HepG2 (cell line): ENCODE data around the gene TAS2R4. TPM values are rescaled to one million over a fixed set of nuclear protein-coding genes. Genes with fewer than 3 reads are reported as not detected.

Source experiments
- ELF4 ChIP-seq: sonication (generic); formaldehyde crosslinking; IDR thresholded peaks from 2 replicates; pipeline ENCODE4 v1.5.0; 2020; ENCODE audit warnings: missing genetic modification reagents, mild to moderate bottlenecking, moderate library complexity, borderline replicate concordance
- HMGA1 ChIP-seq: sonication (generic); formaldehyde crosslinking; conservative IDR thresholded peaks from 2 replicates; pipeline ENCODE4 v1.4.0; 2020; ENCODE audit warnings: missing genetic modification reagents
- HOXA7 ChIP-seq: sonication (generic); formaldehyde crosslinking; IDR thresholded peaks from 2 replicates; pipeline ENCODE4 v1.8.1; 2022; ENCODE audit warnings: mild to moderate bottlenecking, missing genetic modification reagents, moderate library complexity
- KAT7 ChIP-seq: IDR thresholded peaks from 2 replicates; pipeline ENCODE4 v1.6.1; 2018; ENCODE audit warnings: borderline replicate concordance, missing compliant biosample characterization
- KMT2B ChIP-seq: IDR thresholded peaks from 2 replicates; pipeline ENCODE4 v1.6.1; 2016; ENCODE audit warnings: missing genetic modification reagents, missing compliant biosample characterization
- MED1 ChIP-seq: sonication (generic); formaldehyde crosslinking; IDR thresholded peaks from 2 replicates; pipeline ENCODE4 v1.4.0; 2020; ENCODE audit warnings: missing genetic modification reagents
- NFIB ChIP-seq: sonication (generic); formaldehyde crosslinking; IDR thresholded peaks from 2 replicates; pipeline ENCODE4 v1.9.0; 2021; ENCODE audit warnings: missing genetic modification reagents, mild to moderate bottlenecking, borderline replicate concordance
- PITX1 ChIP-seq: sonication (generic); formaldehyde crosslinking; IDR thresholded peaks from 2 replicates; pipeline ENCODE4 v1.5.1; 2020; ENCODE audit warnings: mild to moderate bottlenecking, missing genetic modification reagents
- SAFB2 ChIP-seq: sonication (generic); formaldehyde crosslinking; IDR thresholded peaks from 2 replicates; pipeline ENCODE4 v1.5.1; 2020; ENCODE audit warnings: missing genetic modification reagents, low read depth, mild to moderate bottlenecking, borderline replicate concordance
- TCF7 ChIP-seq: sonication (generic); IDR thresholded peaks from 2 replicates; pipeline ENCODE4 v1.6.1; 2016; ENCODE audit warnings: antibody characterized with exemption, low read depth
- ZNF543 ChIP-seq: sonication (generic); formaldehyde crosslinking; IDR thresholded peaks from 2 replicates; pipeline ENCODE4 v1.4.0; 2020; ENCODE audit warnings: mild to moderate bottlenecking, missing genetic modification reagents
- ZNF567 ChIP-seq: sonication (generic); formaldehyde crosslinking; IDR thresholded peaks from 2 replicates; pipeline ENCODE4 v1.8.1; 2023; ENCODE audit warnings: mild to moderate bottlenecking, missing genetic modification reagents, borderline replicate concordance
- ZNF7 ChIP-seq: IDR thresholded peaks from 2 replicates; pipeline ENCODE4 v1.6.1; 2016; ENCODE audit warnings: missing biosample characterization, missing genetic modification reagents
- polyA plus RNA-seq, 8 experiments: library from polyadenylated mRNA; depleted of rRNA in 3 of 8; stranded (reverse) in 7 of 8; unstranded in 1 of 8; fragments of >200 nt; fragmentation: Illumina TruSeq in 4 of 8; extraction: Trizol in 4 of 8; gene quantifications; 2 replicates each; pipeline versions ENCODE4 v1.2.1 to v1.2.3, GENCODE V29; 2011 to 2016; ENCODE audit warnings: low read depth in 4 of 8, missing spikeins in 1 of 8, mixed read lengths in 1 of 8; ENCODE audit not compliant: insufficient read depth in 1 of 8
- total RNA-seq, 5 experiments: library from RNA; depleted of rRNA; stranded (reverse); fragments of >200 nt; fragmentation: Illumina TruSeq; extraction: Trizol; gene quantifications; 2 replicates each; pipeline ENCODE4 v1.2.3, GENCODE V29; 2016; ENCODE audit warnings: low read depth in 1 of 5
- TF ChIP-seq, protein P1 (sequence below): IDR thresholded peaks from 2 replicates; pipeline ENCODE4 v1.4.0; 2020; ENCODE audit warnings: mild to moderate bottlenecking, missing genetic modification reagents
- TF ChIP-seq, protein P2 (sequence below): sonication (generic); formaldehyde crosslinking; IDR thresholded peaks from 2 replicates; pipeline ENCODE4 v1.4.0; 2020; ENCODE audit warnings: missing genetic modification reagents, borderline replicate concordance
- TF ChIP-seq, protein P3 (sequence below): sonication (generic); IDR thresholded peaks from 2 replicates; pipeline ENCODE4 v1.6.1; 2016; ENCODE audit warnings: low read depth, borderline replicate concordance
- TF ChIP-seq, protein P4 (sequence below): sonication (generic); formaldehyde crosslinking; conservative IDR thresholded peaks from 2 replicates; pipeline ENCODE4 v1.5.0; 2020; ENCODE audit warnings: missing genetic modification reagents
- TF ChIP-seq, protein P5 (sequence below): sonication (generic); formaldehyde crosslinking; IDR thresholded peaks from 2 replicates; pipeline ENCODE4 v1.5.1; 2020; ENCODE audit warnings: missing genetic modification reagents, mild to moderate bottlenecking, borderline replicate concordance

Gene TAS2R4
- total and polyA plus RNA-seq, 2 of the 13 experiments (the other 11 are each of a cell fraction or from before 2014, with no cell fraction given) = 0.71 to 0.80 TPM

DNA sequence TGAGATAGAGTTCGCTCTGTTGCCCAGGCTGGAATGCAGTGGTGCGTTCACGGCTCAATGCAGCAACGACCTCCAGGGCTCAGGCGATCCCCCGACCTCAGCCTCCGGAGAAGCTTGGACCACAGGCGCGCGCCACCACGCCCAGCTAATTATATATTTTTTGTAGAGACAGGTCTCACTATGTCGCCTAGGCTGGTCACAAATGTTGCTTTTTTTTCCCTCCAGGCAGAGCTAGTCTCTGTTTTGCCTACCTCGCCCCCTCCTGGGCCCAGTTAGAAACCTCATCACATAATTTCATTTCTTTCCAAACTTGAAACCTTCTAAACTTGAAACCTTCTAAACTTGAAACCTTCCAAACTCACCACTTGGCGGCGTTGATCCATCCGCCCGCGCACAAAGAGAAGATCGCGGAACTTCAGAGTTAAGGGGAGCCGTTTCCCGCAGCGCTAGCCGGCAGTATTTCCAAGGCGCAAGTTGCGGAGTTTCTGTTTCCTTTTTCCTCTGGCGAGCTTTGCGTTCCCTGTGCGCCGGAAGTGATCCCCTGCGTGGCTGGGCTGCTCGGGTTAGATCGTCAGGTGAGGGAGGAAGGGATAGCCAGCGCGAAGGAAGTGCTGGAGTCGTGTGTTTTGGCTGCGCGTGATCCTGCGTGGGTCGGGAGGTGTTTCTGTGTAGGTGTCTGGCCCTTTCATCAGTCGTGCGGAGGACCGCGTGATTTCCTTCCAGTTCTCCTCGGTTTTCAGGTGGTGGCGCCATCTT, 38.5 kb upstream of the TAS2R4 start, which contains the start of gene SSBP1 (continued):
- TF ChIP-seq PITX1 (CRISPR knock-in tag) (peak; percentile 82; the same call in 1 of the 2 replicates), HOXA7 (CRISPR knock-in tag) (no peak), TCF7 (peak; percentile 35; the same call in 1 of the 2 replicates), ZNF567 (no peak; the same call in 1 of the 2 replicates), KMT2B (CRISPR knock-in tag) (peak; percentile 98), KAT7 (CRISPR knock-in tag) (peak; percentile 88), HMGA1 (CRISPR knock-in tag) (no peak), ELF4 (no peak), MED1 (CRISPR knock-in tag) (peak; percentile 82), ZNF543 (CRISPR knock-in tag) (no peak), SAFB2 (CRISPR knock-in tag) (peak; percentile 56; the same call in 1 of the 2 replicates), ZNF7 (no peak), NFIB (CRISPR knock-in tag) (no peak)
- TF ChIP-seq, protein P1, sequence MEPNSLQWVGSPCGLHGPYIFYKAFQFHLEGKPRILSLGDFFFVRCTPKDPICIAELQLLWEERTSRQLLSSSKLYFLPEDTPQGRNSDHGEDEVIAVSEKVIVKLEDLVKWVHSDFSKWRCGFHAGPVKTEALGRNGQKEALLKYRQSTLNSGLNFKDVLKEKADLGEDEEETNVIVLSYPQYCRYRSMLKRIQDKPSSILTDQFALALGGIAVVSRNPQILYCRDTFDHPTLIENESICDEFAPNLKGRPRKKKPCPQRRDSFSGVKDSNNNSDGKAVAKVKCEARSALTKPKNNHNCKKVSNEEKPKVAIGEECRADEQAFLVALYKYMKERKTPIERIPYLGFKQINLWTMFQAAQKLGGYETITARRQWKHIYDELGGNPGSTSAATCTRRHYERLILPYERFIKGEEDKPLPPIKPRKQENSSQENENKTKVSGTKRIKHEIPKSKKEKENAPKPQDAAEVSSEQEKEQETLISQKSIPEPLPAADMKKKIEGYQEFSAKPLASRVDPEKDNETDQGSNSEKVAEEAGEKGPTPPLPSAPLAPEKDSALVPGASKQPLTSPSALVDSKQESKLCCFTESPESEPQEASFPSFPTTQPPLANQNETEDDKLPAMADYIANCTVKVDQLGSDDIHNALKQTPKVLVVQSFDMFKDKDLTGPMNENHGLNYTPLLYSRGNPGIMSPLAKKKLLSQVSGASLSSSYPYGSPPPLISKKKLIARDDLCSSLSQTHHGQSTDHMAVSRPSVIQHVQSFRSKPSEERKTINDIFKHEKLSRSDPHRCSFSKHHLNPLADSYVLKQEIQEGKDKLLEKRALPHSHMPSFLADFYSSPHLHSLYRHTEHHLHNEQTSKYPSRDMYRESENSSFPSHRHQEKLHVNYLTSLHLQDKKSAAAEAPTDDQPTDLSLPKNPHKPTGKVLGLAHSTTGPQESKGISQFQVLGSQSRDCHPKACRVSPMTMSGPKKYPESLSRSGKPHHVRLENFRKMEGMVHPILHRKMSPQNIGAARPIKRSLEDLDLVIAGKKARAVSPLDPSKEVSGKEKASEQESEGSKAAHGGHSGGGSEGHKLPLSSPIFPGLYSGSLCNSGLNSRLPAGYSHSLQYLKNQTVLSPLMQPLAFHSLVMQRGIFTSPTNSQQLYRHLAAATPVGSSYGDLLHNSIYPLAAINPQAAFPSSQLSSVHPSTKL = peak; percentile 80
- TF ChIP-seq, protein P2, sequence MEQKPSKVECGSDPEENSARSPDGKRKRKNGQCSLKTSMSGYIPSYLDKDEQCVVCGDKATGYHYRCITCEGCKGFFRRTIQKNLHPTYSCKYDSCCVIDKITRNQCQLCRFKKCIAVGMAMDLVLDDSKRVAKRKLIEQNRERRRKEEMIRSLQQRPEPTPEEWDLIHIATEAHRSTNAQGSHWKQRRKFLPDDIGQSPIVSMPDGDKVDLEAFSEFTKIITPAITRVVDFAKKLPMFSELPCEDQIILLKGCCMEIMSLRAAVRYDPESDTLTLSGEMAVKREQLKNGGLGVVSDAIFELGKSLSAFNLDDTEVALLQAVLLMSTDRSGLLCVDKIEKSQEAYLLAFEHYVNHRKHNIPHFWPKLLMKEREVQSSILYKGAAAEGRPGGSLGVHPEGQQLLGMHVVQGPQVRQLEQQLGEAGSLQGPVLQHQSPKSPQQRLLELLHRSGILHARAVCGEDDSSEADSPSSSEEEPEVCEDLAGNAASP (CRISPR knock-in tag) = peak; percentile 78
- TF ChIP-seq, protein P3, sequence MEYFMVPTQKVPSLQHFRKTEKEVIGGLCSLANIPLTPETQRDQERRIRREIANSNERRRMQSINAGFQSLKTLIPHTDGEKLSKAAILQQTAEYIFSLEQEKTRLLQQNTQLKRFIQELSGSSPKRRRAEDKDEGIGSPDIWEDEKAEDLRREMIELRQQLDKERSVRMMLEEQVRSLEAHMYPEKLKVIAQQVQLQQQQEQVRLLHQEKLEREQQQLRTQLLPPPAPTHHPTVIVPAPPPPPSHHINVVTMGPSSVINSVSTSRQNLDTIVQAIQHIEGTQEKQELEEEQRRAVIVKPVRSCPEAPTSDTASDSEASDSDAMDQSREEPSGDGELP = peak; percentile 76
- TF ChIP-seq, protein P4, sequence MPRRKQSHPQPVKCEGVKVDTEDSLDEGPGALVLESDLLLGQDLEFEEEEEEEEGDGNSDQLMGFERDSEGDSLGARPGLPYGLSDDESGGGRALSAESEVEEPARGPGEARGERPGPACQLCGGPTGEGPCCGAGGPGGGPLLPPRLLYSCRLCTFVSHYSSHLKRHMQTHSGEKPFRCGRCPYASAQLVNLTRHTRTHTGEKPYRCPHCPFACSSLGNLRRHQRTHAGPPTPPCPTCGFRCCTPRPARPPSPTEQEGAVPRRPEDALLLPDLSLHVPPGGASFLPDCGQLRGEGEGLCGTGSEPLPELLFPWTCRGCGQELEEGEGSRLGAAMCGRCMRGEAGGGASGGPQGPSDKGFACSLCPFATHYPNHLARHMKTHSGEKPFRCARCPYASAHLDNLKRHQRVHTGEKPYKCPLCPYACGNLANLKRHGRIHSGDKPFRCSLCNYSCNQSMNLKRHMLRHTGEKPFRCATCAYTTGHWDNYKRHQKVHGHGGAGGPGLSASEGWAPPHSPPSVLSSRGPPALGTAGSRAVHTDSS = no peak
- TF ChIP-seq, protein P5, sequence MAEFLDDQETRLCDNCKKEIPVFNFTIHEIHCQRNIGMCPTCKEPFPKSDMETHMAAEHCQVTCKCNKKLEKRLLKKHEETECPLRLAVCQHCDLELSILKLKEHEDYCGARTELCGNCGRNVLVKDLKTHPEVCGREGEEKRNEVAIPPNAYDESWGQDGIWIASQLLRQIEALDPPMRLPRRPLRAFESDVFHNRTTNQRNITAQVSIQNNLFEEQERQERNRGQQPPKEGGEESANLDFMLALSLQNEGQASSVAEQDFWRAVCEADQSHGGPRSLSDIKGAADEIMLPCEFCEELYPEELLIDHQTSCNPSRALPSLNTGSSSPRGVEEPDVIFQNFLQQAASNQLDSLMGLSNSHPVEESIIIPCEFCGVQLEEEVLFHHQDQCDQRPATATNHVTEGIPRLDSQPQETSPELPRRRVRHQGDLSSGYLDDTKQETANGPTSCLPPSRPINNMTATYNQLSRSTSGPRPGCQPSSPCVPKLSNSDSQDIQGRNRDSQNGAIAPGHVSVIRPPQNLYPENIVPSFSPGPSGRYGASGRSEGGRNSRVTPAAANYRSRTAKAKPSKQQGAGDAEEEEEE (CRISPR knock-in tag) = no peak
